HCT116 (cell line): ENCODE data around the gene MME. TPM values are rescaled to one million over a fixed set of nuclear protein-coding genes. Genes with fewer than 3 reads are reported as not detected.

Source experiments
- ATAC-seq: fragments of 200-7000 bp; cut with Tn5 transposase; 2 replicates; pipeline ENCODE4 v1.9.1; 2020; ENCODE audit warnings: mild to moderate bottlenecking, moderate library complexity
- BruUV-seq: library from RNA; stranded (reverse); fragments of 400-500 nt; replicated peaks from 2 replicates; lab custom pipeline; 2021; lab: Mats Ljungman, UMichigan
- CTCF ChIA-PET: fragments of 300-600 bp; sonication (Branson Sonifier 250); formaldehyde crosslinking; loops from one replicate; lab custom pipeline; 2021; ENCODE audit warnings: antibody characterized with exemption; lab: Charles Lee
- POLR2A ChIA-PET: fragments of 300-600, 350-600 bp; sonication (Branson Sonifier 250); formaldehyde crosslinking; loops from one replicate; lab custom pipeline; 2021; ENCODE audit warnings: antibody characterized with exemption; lab: Charles Lee
- RAD21 ChIA-PET, 2 experiments: fragments of 300-600 bp; sonication (Branson Sonifier 250); formaldehyde crosslinking; loops; one replicate each; lab custom pipeline; 2023; ENCODE audit warnings: low total read pairs in 2 of 2; ENCODE audit not compliant: uncharacterized antibody in 2 of 2, unreplicated experiment in 2 of 2, low non-redundant PET in 1 of 2; lab: Charles Lee
- DNase-seq: peaks from one replicate; pipeline ENCODE4 v3.0.0-alpha.2; 2010; ENCODE audit warnings: low read depth, low spot score
- H2AFZ ChIP-seq: fragments of 200-600 bp; shearing (Covaris generic), sonication (generic); 2 replicates; pipeline ENCODE4 v1.6.1; 2017; ENCODE audit warnings: low read depth, mixed run types, mixed read lengths, antibody characterized with exemption, low read length; ENCODE audit not compliant: poor library complexity, severe bottlenecking
- H3K27ac ChIP-seq: 2 replicates; pipeline ENCODE4 v1.5.1; 2012; ENCODE audit warnings: low read depth, low read length
- H3K27me3 ChIP-seq: fragments of 200-600 bp; sonication (generic); 2 replicates; pipeline ENCODE4 v1.6.1; 2016; ENCODE audit warnings: mixed run types, low read length, mixed read lengths; ENCODE audit not compliant: insufficient read depth
- H3K36me3 ChIP-seq, 2 experiments: fragments of 200-500 bp in 1 of 2; fragments of 200-600 bp in 1 of 2; sonication (Bioruptor generic) in 1 of 2; sonication (generic) in 1 of 2; 2 replicates each; pipeline versions ENCODE4 v1.5.1 to v1.6.1; 2014 to 2016; ENCODE audit warnings: low read length in 2 of 2, inconsistent platforms in 1 of 2, mixed read lengths in 1 of 2, mixed run types in 1 of 2; ENCODE audit not compliant: insufficient read depth in 2 of 2, control insufficient read depth in 1 of 2
- H3K4me1 ChIP-seq, 2 experiments: fragments of 200-600 bp in 1 of 2; sonication (generic) in 1 of 2; 2 replicates each; pipeline versions ENCODE4 v1.5.1 to v1.6.1; 2012 to 2017; ENCODE audit warnings: low read length in 2 of 2, inconsistent platforms in 1 of 2, mild to moderate bottlenecking in 1 of 2, mixed read lengths in 1 of 2, mixed run types in 1 of 2, moderate library complexity in 1 of 2; ENCODE audit not compliant: insufficient read depth in 2 of 2, control insufficient read depth in 1 of 2
- H3K4me2 ChIP-seq: fragments of 200-600 bp; sonication (generic); 2 replicates; pipeline ENCODE4 v1.6.1; 2017; ENCODE audit warnings: mixed run types, low read length, mixed read lengths
- H3K4me3 ChIP-seq, 2 experiments: fragments of 200-600 bp in 1 of 2; sonication (generic) in 1 of 2; replicated peaks in 1 of 2; 2 replicates each; pipeline ENCODE4 v1.5.1; 2011 to 2016; ENCODE audit warnings: low read length in 2 of 2, control low read depth in 1 of 2, low read depth in 1 of 2, mild to moderate bottlenecking in 1 of 2, mixed read lengths in 1 of 2, mixed run types in 1 of 2
- H3K79me2 ChIP-seq: fragments of 200-600 bp; sonication (generic); 2 replicates; pipeline ENCODE4 v1.6.1; 2017; ENCODE audit warnings: mild to moderate bottlenecking, mixed run types, low read length, moderate library complexity, mixed read lengths; ENCODE audit not compliant: insufficient read depth
- H3K9ac ChIP-seq: fragments of 200-600 bp; sonication (generic); 2 replicates; pipeline ENCODE4 v1.6.1; 2016; ENCODE audit warnings: low read length, mixed read lengths
- H3K9me2 ChIP-seq: fragments of 200-600 bp; sonication (generic), shearing (Covaris generic); 2 replicates; pipeline ENCODE4 v1.6.1; 2017; ENCODE audit warnings: mixed run types, mild to moderate bottlenecking, moderate library complexity; ENCODE audit not compliant: insufficient read depth
- H3K9me3 ChIP-seq, 2 experiments: fragments of 200-500 bp in 1 of 2; fragments of 200-600 bp in 1 of 2; sonication (Bioruptor generic) in 1 of 2; sonication (generic) in 1 of 2; 2 replicates each; pipeline ENCODE4 v1.6.1; 2014 to 2017; ENCODE audit warnings: low read length in 2 of 2, mixed read lengths in 2 of 2, inconsistent platforms in 1 of 2, low read depth in 1 of 2, mild to moderate bottlenecking in 1 of 2, mixed run types in 1 of 2, moderate library complexity in 1 of 2; ENCODE audit not compliant: control insufficient read depth in 1 of 2, insufficient read depth in 1 of 2
- H4K20me1 ChIP-seq: fragments of 200-600 bp; sonication (generic), shearing (Covaris generic); 2 replicates; pipeline ENCODE4 v1.6.1; 2017; ENCODE audit warnings: mixed run types, mild to moderate bottlenecking, moderate library complexity; ENCODE audit not compliant: insufficient read depth
- CBX3 ChIP-seq: IDR thresholded peaks from 2 replicates; pipeline ENCODE4 v1.6.1; 2012; ENCODE audit warnings: low read depth
- CEBPB ChIP-seq: IDR thresholded peaks from 2 replicates; pipeline ENCODE4 v1.6.1; 2012; ENCODE audit warnings: low read depth
- EGR1 ChIP-seq: IDR thresholded peaks from 2 replicates; pipeline ENCODE4 v1.6.1; 2012; ENCODE audit warnings: low read depth
- ELF1 ChIP-seq: IDR thresholded peaks from 2 replicates; pipeline ENCODE4 v1.6.1; 2012; ENCODE audit warnings: low read depth, borderline replicate concordance
- EZH2 ChIP-seq: fragments of 200-600 bp; sonication (generic); IDR thresholded peaks from 2 replicates; pipeline ENCODE4 v1.6.1; 2017; ENCODE audit warnings: antibody characterized with exemption, mixed run types
- EZH2phosphoT487 ChIP-seq: fragments of 200-600 bp; IDR thresholded peaks from 2 replicates; pipeline ENCODE4 v1.6.1; 2018; ENCODE audit warnings: antibody characterized with exemption, borderline replicate concordance
- FOSL1 ChIP-seq: IDR thresholded peaks from 2 replicates; pipeline ENCODE4 v1.6.1; 2012; ENCODE audit warnings: low read depth
- JUND ChIP-seq: IDR thresholded peaks from 2 replicates; pipeline ENCODE4 v1.6.1; 2012
- POLR2A ChIP-seq: IDR thresholded peaks from 2 replicates; pipeline ENCODE4 v1.7.0; 2011; ENCODE audit warnings: borderline replicate concordance; ENCODE audit not compliant: insufficient read depth, insufficient read length; ENCODE audit errors: extremely low read depth
- POLR2AphosphoS5 ChIP-seq: IDR thresholded peaks from 2 replicates; pipeline ENCODE4 v1.6.1; 2011; ENCODE audit warnings: mild to moderate bottlenecking, low read depth, low read length, moderate library complexity
- RAD21 ChIP-seq: IDR thresholded peaks from 2 replicates; pipeline ENCODE4 v1.6.1; 2012; ENCODE audit warnings: low read depth, mild to moderate bottlenecking
- SIN3A ChIP-seq: IDR thresholded peaks from 2 replicates; pipeline ENCODE4 v1.6.1; 2012; ENCODE audit warnings: low read depth
- SP1 ChIP-seq: IDR thresholded peaks from 2 replicates; pipeline ENCODE4 v1.6.1; 2012; ENCODE audit warnings: low read depth
- TCF7L2 ChIP-seq: IDR thresholded peaks from 2 replicates; pipeline ENCODE4 v1.7.0; 2011; ENCODE audit warnings: borderline replicate concordance, inconsistent platforms; ENCODE audit not compliant: insufficient read depth, insufficient read length; ENCODE audit errors: extremely low read depth
- YY1 ChIP-seq: IDR thresholded peaks from 2 replicates; pipeline ENCODE4 v1.6.1; 2011; ENCODE audit warnings: low read length, low read depth, moderate library complexity, mild to moderate bottlenecking; ENCODE audit not compliant: insufficient replicate concordance; ENCODE audit errors: extremely low read depth
- ZFX ChIP-seq: fragments of 450-650 bp; IDR thresholded peaks from 2 replicates; pipeline ENCODE4 v1.6.1; 2017
- ZNF274 ChIP-seq: fragments of 200-500 bp; sonication (Bioruptor generic); IDR thresholded peaks from 2 replicates; pipeline ENCODE4 v1.6.1; 2014; ENCODE audit warnings: mild to moderate bottlenecking, low read depth, low read length, inconsistent platforms
- intact Hi-C: fragments of 100-400 bp; cut with micrococcal nuclease; formaldehyde crosslinking; loops from 2 replicates; pipeline ENCODE4 v1.10.0; 2022
- total RNA-seq: library from RNA; stranded (reverse); gene quantifications from one replicate; pipeline ENCODE4 v1.2.1, GENCODE V29; 2021; ENCODE audit not compliant: unreplicated experiment
- TF ChIP-seq, protein P1 (sequence below): IDR thresholded peaks from 2 replicates; pipeline ENCODE4 v1.6.1; 2012
- TF ChIP-seq, protein P2 (sequence below): IDR thresholded peaks from 2 replicates; pipeline ENCODE4 v1.6.1; 2012
- TF ChIP-seq, protein P3 (sequence below), 3 experiments: fragments of 200-600 bp in 1 of 3; sonication (generic) in 1 of 3; IDR thresholded peaks in 2 of 3; conservative IDR thresholded peaks in 1 of 3; 2 replicates each; pipeline ENCODE4 v1.5.1; 2012 to 2017; ENCODE audit warnings: low read depth in 2 of 3, low read length in 2 of 3, antibody characterized with exemption in 1 of 3, borderline replicate concordance in 1 of 3, control low read depth in 1 of 3, mild to moderate bottlenecking in 1 of 3, mixed read lengths in 1 of 3, mixed run types in 1 of 3, moderate library complexity in 1 of 3; ENCODE audit not compliant: insufficient read depth in 1 of 3
- TF ChIP-seq, protein P4 (sequence below): IDR thresholded peaks from 2 replicates; pipeline ENCODE4 v1.6.1; 2011; ENCODE audit warnings: mild to moderate bottlenecking, low read length, moderate library complexity; ENCODE audit not compliant: insufficient replicate concordance; ENCODE audit errors: extremely low read depth

Gene MME
- total RNA-seq, 1 experiment from 2014 or later, result 0.34 TPM

DNA sequence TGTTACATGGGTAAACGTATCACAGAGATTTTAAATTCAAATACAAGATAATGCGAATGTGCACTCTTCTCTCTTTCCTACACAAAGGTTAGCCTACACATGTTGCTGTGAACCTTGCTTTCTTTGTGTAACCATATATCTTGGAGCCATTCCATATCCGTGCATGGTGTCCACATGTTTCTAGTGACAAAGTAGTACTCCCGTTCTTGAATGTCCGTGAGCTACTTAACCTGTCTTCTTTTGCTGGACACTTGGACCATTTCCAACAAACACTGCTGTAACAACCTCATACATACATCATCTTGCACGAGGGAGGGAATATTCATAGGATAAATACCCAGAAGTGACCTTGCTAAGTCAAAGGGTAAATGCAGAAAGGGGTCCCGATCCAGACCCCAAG is 138.3 kb downstream of the MME start (continued):
- TF ChIP-seq FOSL1 (no peak), ZFX (no peak), EGR1 (no peak), SIN3A (no peak), POLR2AphosphoS5 (no peak), EZH2 (no peak), SP1 (no peak), EZH2phosphoT487 (no peak), ZNF274 (no peak), RAD21 (no peak), CBX3 (no peak), JUND (no peak)
- TF ChIP-seq, protein P1, sequence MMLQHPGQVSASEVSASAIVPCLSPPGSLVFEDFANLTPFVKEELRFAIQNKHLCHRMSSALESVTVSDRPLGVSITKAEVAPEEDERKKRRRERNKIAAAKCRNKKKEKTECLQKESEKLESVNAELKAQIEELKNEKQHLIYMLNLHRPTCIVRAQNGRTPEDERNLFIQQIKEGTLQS, result no peak

DNA sequence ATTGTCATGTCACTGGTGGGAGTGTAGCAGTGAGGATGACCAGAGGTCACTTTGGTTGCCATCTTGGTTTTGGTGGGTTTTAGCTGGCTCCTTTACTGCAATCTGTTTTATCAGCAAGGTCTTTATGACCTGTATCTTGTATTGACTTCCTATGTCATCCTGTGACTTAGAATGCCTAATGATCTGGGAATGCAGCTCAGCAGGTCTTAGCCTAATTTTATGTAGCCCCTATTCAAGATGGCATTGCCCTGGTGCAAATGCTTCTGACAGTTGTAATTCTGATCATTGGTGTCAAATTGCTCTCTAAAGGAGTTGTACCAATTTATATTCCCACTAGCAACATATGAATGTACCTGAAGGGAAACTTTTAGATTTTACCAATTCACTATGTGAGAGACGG is 139.0 kb downstream of the MME start:
- CTCF ChIA-PET, result no interaction called here
- Histone ChIP-seq H3K4me3 (no peak overlapping the region), H3K9me3 (no peaks in the 10 kb centered on the region), H3K9me2 (no peaks in the 10 kb centered on the region), H3K4me2 (no peak overlapping the region), H4K20me1 (no peaks in the 10 kb centered on the region), H2AFZ (no peak overlapping the region), H3K27ac (no peak overlapping the region), H3K9ac (no peak overlapping the region), H3K4me1 (no peaks in the 10 kb centered on the region), H3K79me2 (no peaks in the 10 kb centered on the region), H3K27me3 (no peaks in the 10 kb centered on the region), H3K36me3 (no peaks in the 10 kb centered on the region)
- no TSS peak for BruUV-seq
- TF ChIP-seq YY1 (no peak), ZFX (no peak), FOSL1 (no peak), SIN3A (no peak), CEBPB (no peak), TCF7L2 (no peak), EGR1 (no peak), POLR2AphosphoS5 (no peak), EZH2phosphoT487 (no peak), SP1 (no peak), RAD21 (no peak), ELF1 (no peak), JUND (no peak), CBX3 (no peak), POLR2A (no peak)
- TF ChIP-seq, protein P1, result no peak
- TF ChIP-seq, protein P2, sequence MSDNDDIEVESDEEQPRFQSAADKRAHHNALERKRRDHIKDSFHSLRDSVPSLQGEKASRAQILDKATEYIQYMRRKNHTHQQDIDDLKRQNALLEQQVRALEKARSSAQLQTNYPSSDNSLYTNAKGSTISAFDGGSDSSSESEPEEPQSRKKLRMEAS, result no peak
- TF ChIP-seq, protein P3, sequence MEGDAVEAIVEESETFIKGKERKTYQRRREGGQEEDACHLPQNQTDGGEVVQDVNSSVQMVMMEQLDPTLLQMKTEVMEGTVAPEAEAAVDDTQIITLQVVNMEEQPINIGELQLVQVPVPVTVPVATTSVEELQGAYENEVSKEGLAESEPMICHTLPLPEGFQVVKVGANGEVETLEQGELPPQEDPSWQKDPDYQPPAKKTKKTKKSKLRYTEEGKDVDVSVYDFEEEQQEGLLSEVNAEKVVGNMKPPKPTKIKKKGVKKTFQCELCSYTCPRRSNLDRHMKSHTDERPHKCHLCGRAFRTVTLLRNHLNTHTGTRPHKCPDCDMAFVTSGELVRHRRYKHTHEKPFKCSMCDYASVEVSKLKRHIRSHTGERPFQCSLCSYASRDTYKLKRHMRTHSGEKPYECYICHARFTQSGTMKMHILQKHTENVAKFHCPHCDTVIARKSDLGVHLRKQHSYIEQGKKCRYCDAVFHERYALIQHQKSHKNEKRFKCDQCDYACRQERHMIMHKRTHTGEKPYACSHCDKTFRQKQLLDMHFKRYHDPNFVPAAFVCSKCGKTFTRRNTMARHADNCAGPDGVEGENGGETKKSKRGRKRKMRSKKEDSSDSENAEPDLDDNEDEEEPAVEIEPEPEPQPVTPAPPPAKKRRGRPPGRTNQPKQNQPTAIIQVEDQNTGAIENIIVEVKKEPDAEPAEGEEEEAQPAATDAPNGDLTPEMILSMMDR (IDR thresholded peaks at IDR 0.05 in 2 of 3, conservative IDR thresholded peaks at IDR 0.05 in 1 of 3; ENCODE audit: borderline replicate concordance in 1 of 3, insufficient read depth in 1 of 3, low read depth in 2 of 3, low read length in 2 of 3), result no peak
- TF ChIP-seq, protein P4, sequence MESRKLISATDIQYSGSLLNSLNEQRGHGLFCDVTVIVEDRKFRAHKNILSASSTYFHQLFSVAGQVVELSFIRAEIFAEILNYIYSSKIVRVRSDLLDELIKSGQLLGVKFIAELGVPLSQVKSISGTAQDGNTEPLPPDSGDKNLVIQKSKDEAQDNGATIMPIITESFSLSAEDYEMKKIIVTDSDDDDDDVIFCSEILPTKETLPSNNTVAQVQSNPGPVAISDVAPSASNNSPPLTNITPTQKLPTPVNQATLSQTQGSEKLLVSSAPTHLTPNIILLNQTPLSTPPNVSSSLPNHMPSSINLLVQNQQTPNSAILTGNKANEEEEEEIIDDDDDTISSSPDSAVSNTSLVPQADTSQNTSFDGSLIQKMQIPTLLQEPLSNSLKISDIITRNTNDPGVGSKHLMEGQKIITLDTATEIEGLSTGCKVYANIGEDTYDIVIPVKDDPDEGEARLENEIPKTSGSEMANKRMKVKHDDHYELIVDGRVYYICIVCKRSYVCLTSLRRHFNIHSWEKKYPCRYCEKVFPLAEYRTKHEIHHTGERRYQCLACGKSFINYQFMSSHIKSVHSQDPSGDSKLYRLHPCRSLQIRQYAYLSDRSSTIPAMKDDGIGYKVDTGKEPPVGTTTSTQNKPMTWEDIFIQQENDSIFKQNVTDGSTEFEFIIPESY, result no peak
- RAD21 ChIA-PET, result no interaction called here
- POLR2A ChIA-PET, result no interaction called here
- ATAC-seq, result no peak
- intact Hi-C loops, result no loop called here
- DNase-seq, result no peak
